Left lung (tissue), 10 donors: Measurements from ENCODE around the gene BLMH. TPM values are rescaled to one million over a fixed set of nuclear protein-coding genes. Genes with fewer than 3 reads are reported as not detected.

Source experiments
- ATAC-seq: fragments of 200-7000 bp; cut with Tn5 transposase; one replicate; pipeline ENCODE4 v1.9.1; 2020; ENCODE audit warnings: moderate library complexity
- DNase-seq, 4 donors: peaks; one replicate each; pipeline ENCODE4 v3.0.0-alpha.2; 2013 to 2020
- H3K27ac ChIP-seq, 2 donors: fragments of 200-600 bp; sonication (generic) in 1 of 2; one replicate each; pipeline versions ENCODE4 v1.5.0 to v1.8.0; 2020 to 2021
- H3K27me3 ChIP-seq, 2 donors: fragments of 200-600 bp; sonication (generic) in 1 of 2; one replicate each; pipeline versions ENCODE4 v1.5.0 to v1.8.0; 2020 to 2021
- H3K36me3 ChIP-seq, 2 donors: fragments of 200-600 bp; sonication (generic) in 1 of 2; one replicate each; pipeline versions ENCODE4 v1.5.0 to v1.8.0; 2020 to 2021
- H3K4me1 ChIP-seq, 2 donors: fragments of 200-600 bp; one replicate each; pipeline ENCODE4 v1.8.0; 2021
- H3K4me3 ChIP-seq, 2 donors: fragments of 200-600 bp; sonication (generic) in 1 of 2; one replicate each; pipeline versions ENCODE4 v1.5.0 to v1.8.0; 2020 to 2021; ENCODE audit warnings: mild to moderate bottlenecking in 1 of 2
- H3K9me3 ChIP-seq, 2 donors: fragments of 200-600 bp; sonication (generic) in 1 of 2; one replicate each; pipeline versions ENCODE4 v1.5.0 to v1.8.0; 2020 to 2021
- intact Hi-C, 2 donors: fragments of 100-400 bp; cut with DNase I; formaldehyde crosslinking; loops; one replicate each; pipeline versions ENCODE4 v1.11.2 to v1.14.2; 2022
- polyA plus RNA-seq, 6 donors: library from polyadenylated mRNA; unstranded; fragments of 120-200 nt; gene quantifications; one replicate each; pipeline ENCODE4 v1.2.1, GENCODE V29; 2013; ENCODE audit not compliant: insufficient read length in 6 of 6
- total RNA-seq, 2 donors: library from RNA; stranded (reverse); fragmentation: NEBNext Ultra II Directional; extraction: Animal tissue kit (Norgen Biotek cat#: 25700); gene quantifications; one replicate each; pipeline ENCODE4 v1.2.1, GENCODE V29; 2021
- TF ChIP-seq, protein P1 (sequence below), 2 donors: fragments of 200-600 bp; sonication (generic) in 1 of 2; IDR thresholded peaks; one replicate each; pipeline versions ENCODE4 v1.5.0 to v1.8.0; 2021; ENCODE audit warnings: antibody characterized with exemption in 2 of 2
- donor health status: DM: no; HTN: yes; CAD: no.
- donor health status: DM: no; HTN: no; CAD: no.

BLMH gene
- total and polyA plus RNA-seq, 8 donors = 30.0 to 77.3 (median 68.8) TPM

DNA sequence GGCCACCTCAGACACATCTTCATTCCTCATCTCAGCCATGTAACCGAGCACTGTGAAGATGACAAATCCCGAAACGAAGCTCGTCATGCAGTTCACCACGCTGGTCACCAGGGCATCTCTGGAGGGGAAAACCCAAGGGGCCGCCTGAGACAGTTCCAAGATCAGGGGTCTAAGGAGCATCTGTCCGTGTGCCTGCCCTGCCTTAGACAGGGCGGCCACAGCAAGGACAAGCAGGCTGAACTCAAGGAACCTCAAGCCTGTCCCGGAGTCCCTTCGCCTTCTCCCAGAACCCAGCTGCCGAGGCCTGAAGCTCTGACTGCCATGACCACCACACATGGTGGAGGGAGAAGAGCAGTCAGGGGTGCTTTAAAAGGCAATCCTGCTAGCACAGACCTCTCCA is 79.0 kb downstream of the BLMH start:
- H3K9me3 ChIP-seq = no peaks in the 10 kb centered on the region
- no peak overlapping the region for H3K4me3 ChIP-seq
- DNase-seq = no peak
- TF ChIP-seq, protein P1, sequence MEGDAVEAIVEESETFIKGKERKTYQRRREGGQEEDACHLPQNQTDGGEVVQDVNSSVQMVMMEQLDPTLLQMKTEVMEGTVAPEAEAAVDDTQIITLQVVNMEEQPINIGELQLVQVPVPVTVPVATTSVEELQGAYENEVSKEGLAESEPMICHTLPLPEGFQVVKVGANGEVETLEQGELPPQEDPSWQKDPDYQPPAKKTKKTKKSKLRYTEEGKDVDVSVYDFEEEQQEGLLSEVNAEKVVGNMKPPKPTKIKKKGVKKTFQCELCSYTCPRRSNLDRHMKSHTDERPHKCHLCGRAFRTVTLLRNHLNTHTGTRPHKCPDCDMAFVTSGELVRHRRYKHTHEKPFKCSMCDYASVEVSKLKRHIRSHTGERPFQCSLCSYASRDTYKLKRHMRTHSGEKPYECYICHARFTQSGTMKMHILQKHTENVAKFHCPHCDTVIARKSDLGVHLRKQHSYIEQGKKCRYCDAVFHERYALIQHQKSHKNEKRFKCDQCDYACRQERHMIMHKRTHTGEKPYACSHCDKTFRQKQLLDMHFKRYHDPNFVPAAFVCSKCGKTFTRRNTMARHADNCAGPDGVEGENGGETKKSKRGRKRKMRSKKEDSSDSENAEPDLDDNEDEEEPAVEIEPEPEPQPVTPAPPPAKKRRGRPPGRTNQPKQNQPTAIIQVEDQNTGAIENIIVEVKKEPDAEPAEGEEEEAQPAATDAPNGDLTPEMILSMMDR (IDR thresholded peaks at IDR 0.05) = no peak
- no peak overlapping the region for H3K27ac ChIP-seq
- no peaks in the 10 kb centered on the region for H3K4me1 ChIP-seq
- no peak for ATAC-seq
- intact Hi-C loops = no loop called here
- no peaks in the 10 kb centered on the region for H3K36me3 ChIP-seq
- no peaks in the 10 kb centered on the region for H3K27me3 ChIP-seq

DNA sequence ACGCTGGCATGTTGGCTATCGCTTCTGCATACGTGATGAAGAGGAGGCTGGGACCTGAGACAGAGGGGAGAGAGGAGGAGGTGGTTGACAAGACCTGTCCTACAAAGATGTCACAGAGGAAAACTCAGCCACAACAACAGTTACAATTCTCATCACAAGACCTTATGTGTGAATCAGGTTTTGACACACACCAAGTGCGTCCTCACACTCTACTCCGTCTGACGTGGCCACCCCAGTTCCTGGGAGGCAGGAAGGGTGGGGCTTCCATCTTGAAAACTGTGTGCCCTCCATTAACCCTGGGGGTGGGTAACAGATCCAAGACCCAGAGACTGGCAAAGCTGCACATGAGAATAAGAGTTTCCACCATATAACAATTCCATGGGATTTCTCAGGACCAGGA is 80.4 kb downstream of the BLMH start:
- Histone ChIP-seq H3K27me3 (no peaks in the 10 kb centered on the region), H3K4me1 (no peaks in the 10 kb centered on the region), H3K36me3 (no peaks in the 10 kb centered on the region), H3K4me3 (no peak overlapping the region), H3K27ac (no peak overlapping the region), H3K9me3 (no peaks in the 10 kb centered on the region)
- intact Hi-C loops = no loop called here
- TF ChIP-seq, protein P1 (IDR thresholded peaks at IDR 0.05) = no peak
- ATAC-seq = no peak
- DNase-seq = no peak

DNA sequence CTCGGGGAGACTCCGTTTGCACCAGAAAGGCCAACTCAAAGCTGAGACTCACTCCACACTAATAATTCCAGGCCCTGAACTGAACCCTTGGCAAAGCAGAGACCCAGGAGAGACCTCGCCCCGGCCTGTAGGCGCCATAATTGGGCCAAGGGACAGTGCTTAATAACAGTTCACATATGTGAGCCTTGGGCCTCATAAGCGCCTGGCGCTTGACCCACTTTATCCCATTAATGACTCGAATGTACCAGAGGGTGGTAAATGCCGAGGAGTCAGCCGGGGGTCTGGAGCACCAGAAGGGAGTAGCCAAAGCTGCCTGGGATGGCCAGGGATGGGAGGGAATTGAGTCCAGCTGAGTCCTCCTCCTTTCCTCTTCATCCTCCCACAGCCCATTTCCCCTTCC is 80.8 kb downstream of the BLMH start:
- DNase-seq (no peak), ATAC-seq (no peak)
- intact Hi-C loops = no loop called here
- Histone ChIP-seq H3K4me3 (no peak overlapping the region), H3K4me1 (no peaks in the 10 kb centered on the region), H3K9me3 (no peaks in the 10 kb centered on the region), H3K36me3 (no peaks in the 10 kb centered on the region), H3K27ac (no peak overlapping the region), H3K27me3 (no peaks in the 10 kb centered on the region)
- TF ChIP-seq, protein P1 (IDR thresholded peaks at IDR 0.05) = no peak

DNA sequence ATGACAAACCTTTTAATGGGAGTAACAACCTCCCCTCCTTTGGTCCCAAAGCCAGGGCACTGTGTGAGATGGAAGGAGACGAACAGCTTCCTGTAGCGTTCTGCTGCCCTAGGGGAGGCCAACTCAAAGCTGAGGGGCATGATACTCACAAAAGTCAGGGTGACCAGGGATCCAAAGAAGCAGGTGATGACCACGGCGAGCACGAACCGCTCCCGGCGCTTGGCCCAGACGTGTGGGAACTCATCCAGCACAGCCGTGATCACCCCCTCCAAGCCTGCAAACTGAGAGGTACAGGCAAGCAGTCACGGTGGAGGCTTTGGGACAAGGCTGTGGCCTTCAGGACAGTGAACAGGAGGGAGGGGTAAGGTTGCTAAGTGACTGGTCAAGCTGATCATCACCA is 81.4 kb downstream of the BLMH start:
- intact Hi-C loops = no loop called here

DNA sequence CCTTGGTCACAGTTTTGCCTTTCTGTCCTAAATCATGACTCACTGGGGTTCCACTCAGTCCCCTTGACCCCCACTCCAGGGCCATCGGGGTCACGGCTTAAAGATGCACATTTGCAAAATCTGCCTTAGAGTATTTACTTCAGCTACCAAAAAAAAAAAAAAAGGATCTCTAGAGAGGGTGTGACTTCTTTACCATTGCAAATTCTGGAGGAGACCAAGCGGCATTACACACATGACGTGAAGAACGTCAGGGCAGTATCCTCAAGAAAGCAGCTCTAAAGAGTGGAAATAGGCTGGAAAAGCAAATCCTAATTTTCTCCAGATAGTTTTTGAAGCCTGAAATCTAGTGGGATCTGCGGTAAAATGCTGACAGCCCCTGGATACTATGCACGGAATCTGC is 81.8 kb downstream of the BLMH start:
- Histone ChIP-seq H3K27me3 (no peaks in the 10 kb centered on the region), H3K4me1 (no peaks in the 10 kb centered on the region), H3K4me3 (no peak overlapping the region), H3K36me3 (no peaks in the 10 kb centered on the region), H3K27ac (no peak overlapping the region), H3K9me3 (no peaks in the 10 kb centered on the region)
- intact Hi-C loops = no loop called here
- TF ChIP-seq, protein P1 (IDR thresholded peaks at IDR 0.05) = no peak
- DNase-seq (no peak), ATAC-seq (no peak)

More for the DNA sequence above, 81.4 kb downstream of the BLMH start:
- Histone ChIP-seq H3K4me1 (no peaks in the 10 kb centered on the region), H3K4me3 (no peak overlapping the region), H3K9me3 (no peaks in the 10 kb centered on the region), H3K36me3 (no peaks in the 10 kb centered on the region), H3K27ac (no peak overlapping the region), H3K27me3 (no peaks in the 10 kb centered on the region)
- TF ChIP-seq, protein P1 (IDR thresholded peaks at IDR 0.05) = no peak
- ATAC-seq = no peak
- no peak for DNase-seq
